ENCODE measurements around the gene ZNF70.

ZNF70 gene

GRCh38 chr22:23692598-23693291, 58.2 kb downstream of the ZNF70 start:
- DNase-seq = no peak

GRCh38 chr22:23691748-23692423, 59.0 kb downstream of the ZNF70 start:
- DNase-seq = no peak

GRCh38 chr22:23690713-23691112, 60.2 kb downstream of the ZNF70 start, which contains the start of gene RGL4:
RGL4 (plus strand) TSS chr22:23691013; CDS start chr22:23692031, 1,018 bp downstream.
- DNase-seq = no peak

- no peak for DNase-seq
Measured at GRCh38 chr22:23689414-23689813, 61.5 kb downstream of the ZNF70 start.

All from activated naive CD4-positive, alpha-beta T cell (primary cell).